Keratinocyte (primary cell): ENCODE measurements around the gene EFHD1. TPM values are rescaled to one million over a fixed set of nuclear protein-coding genes. Genes with fewer than 3 reads are reported as not detected.

Source experiments
- DNase-seq: peaks from one replicate; pipeline ENCODE4 v3.0.0-alpha.2; 2011; ENCODE audit warnings: low read depth, missing footprints, low spot score
- FAIRE-seq: peaks from 2 replicates; lab custom pipeline; 2011; peaks lifted over from hg19 to GRCh38; lab: Jason Lieb, UNC
- H2AFZ ChIP-seq: 2 replicates; pipeline ENCODE4 v1.6.0; 2012; ENCODE audit warnings: low read length, control low read depth, inconsistent platforms; ENCODE audit not compliant: control insufficient read depth
- H3K27ac ChIP-seq: 2 replicates; pipeline ENCODE4 v1.5.1; 2011; ENCODE audit warnings: low read length; ENCODE audit not compliant: control insufficient read depth, insufficient read depth
- H3K27me3 ChIP-seq: 3 replicates; pipeline ENCODE4 v1.6.0; 2011; ENCODE audit warnings: low read length; ENCODE audit not compliant: control insufficient read depth, insufficient read depth; ENCODE audit errors: extremely low read depth
- H3K36me3 ChIP-seq, 2 experiments: 2 replicates in 1 of 2; 3 replicates in 1 of 2; pipeline ENCODE4 v1.5.1; 2011; ENCODE audit warnings: low read length in 2 of 2, mild to moderate bottlenecking in 1 of 2; ENCODE audit not compliant: control insufficient read depth in 2 of 2, insufficient read depth in 2 of 2; ENCODE audit errors: extremely low read depth in 1 of 2
- H3K4me1 ChIP-seq: 3 replicates; pipeline ENCODE4 v1.5.1; 2011; ENCODE audit warnings: low read length; ENCODE audit not compliant: control insufficient read depth, insufficient read depth; ENCODE audit errors: extremely low read depth
- H3K4me2 ChIP-seq: 3 replicates; pipeline ENCODE4 v1.6.0; 2011; ENCODE audit warnings: low read depth, low read length; ENCODE audit not compliant: control insufficient read depth, insufficient read depth; ENCODE audit errors: extremely low read depth
- H3K4me3 ChIP-seq, 3 experiments: fragments of 200-600 bp in 1 of 3; sonication (generic) in 1 of 3; 2 replicates in 2 of 3; 3 replicates in 1 of 3; pipeline ENCODE4 v1.5.1; 2011 to 2016; ENCODE audit warnings: low read length in 3 of 3, mild to moderate bottlenecking in 3 of 3, control low read depth in 2 of 3, inconsistent platforms in 1 of 3, low read depth in 1 of 3, mixed read lengths in 1 of 3, mixed run types in 1 of 3, moderate library complexity in 1 of 3; ENCODE audit not compliant: control insufficient read depth in 2 of 3, insufficient read depth in 2 of 3; ENCODE audit errors: extremely low read depth in 1 of 3
- H3K79me2 ChIP-seq: 2 replicates; pipeline ENCODE4 v1.6.0; 2012; ENCODE audit warnings: low read length; ENCODE audit not compliant: control insufficient read depth, insufficient read depth
- H3K9ac ChIP-seq: 3 replicates; pipeline ENCODE4 v1.6.0; 2011; ENCODE audit warnings: low read length; ENCODE audit not compliant: control insufficient read depth, insufficient read depth; ENCODE audit errors: extremely low read depth
- H3K9me1 ChIP-seq: 3 replicates; pipeline ENCODE4 v1.6.0; 2011; ENCODE audit warnings: low read length; ENCODE audit not compliant: control insufficient read depth, insufficient read depth; ENCODE audit errors: extremely low read depth
- H3K9me3 ChIP-seq: 2 replicates; pipeline ENCODE4 v1.5.1; 2012; ENCODE audit warnings: low read depth, low read length; ENCODE audit not compliant: control insufficient read depth
- H4K20me1 ChIP-seq: 3 replicates; pipeline ENCODE4 v1.6.0; 2011; ENCODE audit warnings: low read length; ENCODE audit not compliant: control insufficient read depth, insufficient read depth; ENCODE audit errors: extremely low read depth
- CTCF ChIP-seq, 3 experiments: IDR thresholded peaks in 1 of 3; conservative IDR thresholded peaks in 1 of 3; optimal IDR thresholded peaks in 1 of 3; 2 replicates in 2 of 3; 3 replicates in 1 of 3; pipeline versions ENCODE3 to v1.5.1; 2011; ENCODE audit warnings: low read length in 3 of 3, mild to moderate bottlenecking in 3 of 3, moderate library complexity in 2 of 3, control low read depth in 1 of 3, inconsistent platforms in 1 of 3; ENCODE audit not compliant: insufficient read depth in 2 of 3; ENCODE audit errors: extremely low read depth in 1 of 3
- EZH2 ChIP-seq: IDR thresholded peaks from one replicate; pipeline ENCODE4 v1.6.1; 2012; ENCODE audit warnings: inconsistent platforms, mild to moderate bottlenecking, low read length, moderate library complexity
- dilution Hi-C: fragments of 300-500 bp; cut with MboI; formaldehyde crosslinking; loops from one replicate; pipeline ENCODE4 v1.7.0; 2020; ENCODE audit warnings: low sequenced_read_pairs; ENCODE audit not compliant: extremely low pct_ligation_motif_present
- polyA plus RNA-seq, 5 experiments: library from polyadenylated mRNA; depleted of rRNA in 3 of 5; stranded (reverse) in 3 of 5; stranded (forward) in 1 of 5; unstranded in 1 of 5; fragments of >200 nt; gene quantifications; 1 replicate in 1 of 5; 2 replicates in 3 of 5; 3 replicates in 1 of 5; pipeline versions ENCODE4 v1.2.1 to v1.2.3, GENCODE V29; 2011 to 2012; ENCODE audit warnings: missing spikeins in 2 of 5, low read depth in 1 of 5, low replicate concordance in 1 of 5

EFHD1 gene
- polyA plus RNA-seq, 1 donor (not counting 4 experiments of a cell fraction or from before 2014, with no cell fraction given): not detected

- H2AFZ ChIP-seq: no peak overlapping the region
- no peaks in the 10 kb centered on the region for H4K20me1 ChIP-seq
- peaks cover 30% of the 10 kb centered on the region for H3K4me1 ChIP-seq
- no peak overlapping the region for H3K27ac ChIP-seq
- dilution Hi-C loops: no loop called here
- no peaks in the 10 kb centered on the region for H3K79me2 ChIP-seq
- FAIRE-seq (no peak), DNase-seq (no peak)
- H3K9me3 ChIP-seq: no peaks in the 10 kb centered on the region
- TF ChIP-seq CTCF (optimal IDR thresholded peaks at IDR 0.05 in 1 of 3, IDR thresholded peaks at IDR 0.05 in 1 of 3, conservative IDR thresholded peaks at IDR 0.05 in 1 of 3; ENCODE audit: extremely low read depth in 1 of 3, insufficient read depth in 2 of 3, low read length in 3 of 3) (no peak), EZH2 (no peak)
- H3K27me3 ChIP-seq: no peaks in the 10 kb centered on the region
- no peaks in the 10 kb centered on the region for H3K36me3 ChIP-seq
- no peak overlapping the region for H3K4me3 ChIP-seq
- H3K9ac ChIP-seq: no peak overlapping the region
- peaks cover 3% of the 10 kb centered on the region for H3K9me1 ChIP-seq
- H3K4me2 ChIP-seq: no peak overlapping the region
Observed at GRCh38 chr2:232588031-232588430, 45.4 kb upstream of the EFHD1 start.

DNA sequence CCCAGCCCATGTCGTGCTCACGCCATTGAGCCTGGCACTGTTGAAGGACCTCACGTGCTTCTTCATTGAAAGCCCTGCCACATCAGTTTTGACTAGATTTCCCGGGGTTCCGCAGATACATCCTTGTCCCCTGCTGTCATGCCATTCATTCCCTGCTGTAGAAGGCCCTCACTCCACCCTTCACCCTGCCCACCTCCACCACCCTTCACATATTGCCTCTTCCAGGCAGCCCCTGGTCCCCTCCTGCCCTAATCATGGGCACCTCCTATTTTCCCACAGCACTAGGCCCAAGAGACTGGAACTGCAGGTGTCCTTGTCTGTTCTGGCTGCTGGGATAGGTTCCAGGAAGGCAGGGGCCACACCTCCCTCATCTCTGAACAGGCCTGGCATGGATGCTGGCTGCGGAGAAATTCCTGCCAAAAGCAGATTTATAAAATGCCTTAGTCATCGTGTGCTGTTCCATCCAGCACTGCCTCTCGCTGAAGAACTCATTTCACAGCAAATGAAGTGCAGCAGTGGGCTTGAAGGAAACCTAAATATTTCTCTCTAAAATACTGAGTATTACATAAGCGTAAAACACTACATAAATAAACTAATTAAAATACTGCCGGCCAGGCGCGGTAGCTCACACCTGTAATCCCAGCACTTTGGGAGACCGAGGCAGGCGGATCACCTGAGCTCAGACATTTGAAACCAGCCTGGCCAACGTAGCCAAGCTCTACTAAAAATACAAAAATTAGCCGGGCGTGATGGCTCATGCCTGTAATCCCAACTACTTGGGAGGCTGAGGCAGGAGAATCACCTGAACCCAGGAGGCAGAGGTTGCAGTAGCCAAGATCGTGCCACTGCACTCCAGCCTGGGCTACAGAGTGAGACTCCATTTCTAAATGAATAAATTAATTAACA is 44.5 kb upstream of the EFHD1 start:
- H3K9me3 ChIP-seq: no peaks in the 10 kb centered on the region
- H3K9ac ChIP-seq: peak overlapping the region; percentile 52
- no peaks in the 10 kb centered on the region for H3K27me3 ChIP-seq
- H3K79me2 ChIP-seq: no peaks in the 10 kb centered on the region
- H3K9me1 ChIP-seq: peaks cover 3% of the 10 kb centered on the region
- H3K4me2 ChIP-seq: peak overlapping the region; percentile 69
- TF ChIP-seq CTCF (optimal IDR thresholded peaks at IDR 0.05 in 1 of 3, IDR thresholded peaks at IDR 0.05 in 1 of 3, conservative IDR thresholded peaks at IDR 0.05 in 1 of 3; ENCODE audit: extremely low read depth in 1 of 3, insufficient read depth in 2 of 3, low read length in 3 of 3) (no peak), EZH2 (no peak)
- DNase-seq (peak; percentile 28), FAIRE-seq (peak; percentile 95)
- H2AFZ ChIP-seq: no peak overlapping the region
- no peaks in the 10 kb centered on the region for H4K20me1 ChIP-seq
- H3K4me1 ChIP-seq: peaks cover 36% of the 10 kb centered on the region
- H3K4me3 ChIP-seq: peak overlapping the region in 1 of 3 experiments; percentile 11
- H3K36me3 ChIP-seq: no peaks in the 10 kb centered on the region
- peak overlapping the region; percentile 64 for H3K27ac ChIP-seq
- dilution Hi-C loops: no loop called here
